ENCODE measurements around the gene TAS2R40. TPM values are rescaled to one million over a fixed set of nuclear protein-coding genes. Genes with fewer than 3 reads are reported as not detected.

Gene TAS2R40
- total RNA-seq, 1 donor from 2014 or later, result not detected

DNA sequence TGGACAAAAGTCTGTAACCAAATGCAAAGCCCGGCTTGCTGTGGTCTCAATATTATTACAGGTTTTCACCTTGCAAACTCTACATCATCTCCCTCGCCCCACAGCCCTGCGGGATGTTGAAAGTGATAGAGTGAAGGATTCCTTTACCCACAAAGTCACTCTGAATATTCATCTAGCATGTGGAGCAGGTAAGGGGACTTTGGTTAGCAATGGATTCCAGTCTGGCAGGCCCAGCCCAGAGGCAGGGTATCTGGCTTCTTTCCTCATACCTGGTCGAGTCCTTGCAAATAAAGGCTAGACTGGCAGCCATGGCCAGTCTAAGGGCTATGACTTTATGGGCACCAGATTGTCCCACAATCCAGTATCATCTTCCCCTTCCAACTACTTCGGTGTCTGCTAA is 3.2 kb downstream of the TAS2R40 start:
- no peak for DNase-seq

GRCh38 chr7:143227806-143228205 is 6.0 kb downstream of the TAS2R40 start:
- no peak for DNase-seq

DNA sequence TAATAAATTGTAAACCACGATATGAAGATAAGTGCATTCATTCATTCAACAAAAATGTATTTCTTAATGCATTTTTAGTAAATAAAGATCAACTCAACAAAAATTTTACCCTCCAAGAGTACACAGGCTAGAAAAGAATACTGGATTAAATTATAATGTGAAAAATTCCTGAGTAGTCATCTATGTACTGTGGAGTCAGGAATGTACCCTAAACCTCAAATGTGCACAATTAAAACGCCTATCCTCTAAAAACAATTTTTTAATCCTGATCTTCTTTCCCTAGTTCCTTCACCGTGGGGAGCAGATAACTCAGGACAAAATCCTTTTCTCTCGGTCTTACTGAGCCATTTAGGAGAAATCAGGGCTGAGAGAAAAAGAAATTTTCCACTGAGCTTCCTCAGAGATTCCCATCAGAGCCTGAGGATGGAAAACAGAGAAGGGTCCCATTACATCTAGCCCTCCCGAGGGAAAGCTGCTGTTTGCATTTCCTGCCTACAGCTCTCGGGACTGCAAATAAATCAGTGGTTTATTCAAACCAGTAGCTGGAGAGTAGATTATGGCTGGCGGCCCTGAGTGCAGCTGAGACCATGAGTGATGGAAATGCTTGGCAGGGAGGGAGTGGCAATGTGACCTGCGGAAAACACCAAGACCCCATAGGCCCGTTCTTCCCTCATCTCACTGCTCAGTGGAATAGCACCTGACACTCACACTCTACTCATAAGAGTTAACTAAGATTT is 7.4 kb downstream of the TAS2R40 start:
- DNase-seq, result no peak

DNA sequence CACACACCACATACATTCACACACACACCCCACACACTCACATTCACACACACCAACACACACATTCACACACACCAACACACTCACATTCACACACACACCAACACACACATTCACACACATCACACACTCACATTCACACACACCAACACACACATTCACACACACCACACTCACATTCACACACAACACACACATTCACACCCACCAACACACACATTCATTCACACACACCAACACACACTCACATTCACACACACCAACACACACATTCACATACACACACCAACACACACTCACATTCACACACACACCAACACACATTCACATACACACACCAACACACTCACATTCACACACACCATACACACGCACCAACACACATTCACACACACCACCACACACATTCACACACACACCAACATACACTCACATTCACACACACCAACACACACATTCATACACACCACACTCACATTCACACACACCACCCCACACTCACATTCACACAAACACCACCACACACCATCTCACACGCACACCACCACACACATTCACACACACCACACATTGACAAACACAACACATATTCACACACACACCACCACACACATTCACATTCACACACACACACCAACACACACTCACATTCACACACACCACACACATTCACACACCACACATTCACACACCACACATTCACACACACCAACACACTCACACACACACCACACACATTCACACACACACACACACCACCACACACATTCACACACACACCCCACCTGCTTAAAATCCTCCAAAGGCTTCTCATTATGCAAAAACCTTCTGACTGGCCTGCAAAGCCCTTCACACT is 9.0 kb downstream of the TAS2R40 start:
- no peak for DNase-seq

- DNase-seq, result no peak
These were observed 12.1 kb downstream of the TAS2R40 start for GRCh38 chr7:143233816-143234532.

GRCh38 chr7:143234533-143234875 is 12.7 kb downstream of the TAS2R40 start:
- DNase-seq, result no peak

- DNase-seq, result no peak
These were observed 13.7 kb downstream of the TAS2R40 start for GRCh38 chr7:143235561-143235960.

DNA sequence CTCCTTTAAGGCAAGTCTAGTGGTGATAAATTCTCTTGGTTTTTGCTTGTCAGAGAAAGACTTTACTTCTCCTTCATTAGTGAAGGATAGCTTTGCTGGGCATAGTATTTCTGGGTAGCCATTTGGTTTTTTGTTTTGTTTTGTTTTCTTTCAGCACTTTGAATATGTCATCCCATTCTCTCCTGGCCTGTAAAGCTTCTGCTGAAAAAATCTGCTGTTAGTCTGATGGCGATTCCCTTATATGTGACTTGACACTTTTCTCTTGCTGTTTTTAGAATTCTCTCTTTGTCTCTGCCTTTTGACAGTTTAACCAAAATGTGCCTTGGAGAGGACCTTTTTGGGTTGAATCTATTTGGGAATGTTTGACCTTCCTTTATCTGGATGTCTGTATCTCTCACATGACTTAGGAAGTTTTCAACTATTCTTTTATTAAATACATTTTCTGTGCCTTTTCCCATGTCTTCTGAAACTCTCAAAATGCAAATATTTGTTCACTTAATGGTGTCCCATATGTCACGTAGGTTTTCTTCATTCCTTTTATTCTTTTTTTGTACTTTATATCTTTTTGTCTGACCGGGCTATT is 14.7 kb downstream of the TAS2R40 start:
- no peak for DNase-seq

DNA sequence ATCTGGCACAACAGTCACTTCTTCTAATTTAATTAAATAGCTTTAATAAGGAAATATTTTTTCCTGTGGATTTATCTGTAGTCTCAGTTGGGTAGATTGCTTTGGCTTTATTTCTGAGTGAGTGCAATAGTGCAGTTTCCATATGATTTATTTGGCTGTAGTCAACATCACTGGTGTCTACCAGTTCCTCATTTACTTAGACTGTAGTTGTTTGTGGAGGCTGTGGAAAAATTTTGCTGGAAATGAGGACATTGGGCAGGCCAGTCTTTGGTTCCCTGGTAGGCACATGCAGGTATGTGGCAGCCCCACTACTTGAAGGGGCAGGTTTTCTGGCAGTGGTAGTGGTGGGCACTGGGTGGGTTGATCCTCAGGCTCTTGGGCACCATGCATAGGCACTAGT is 15.5 kb downstream of the TAS2R40 start:
- DNase-seq, result no peak

DNA sequence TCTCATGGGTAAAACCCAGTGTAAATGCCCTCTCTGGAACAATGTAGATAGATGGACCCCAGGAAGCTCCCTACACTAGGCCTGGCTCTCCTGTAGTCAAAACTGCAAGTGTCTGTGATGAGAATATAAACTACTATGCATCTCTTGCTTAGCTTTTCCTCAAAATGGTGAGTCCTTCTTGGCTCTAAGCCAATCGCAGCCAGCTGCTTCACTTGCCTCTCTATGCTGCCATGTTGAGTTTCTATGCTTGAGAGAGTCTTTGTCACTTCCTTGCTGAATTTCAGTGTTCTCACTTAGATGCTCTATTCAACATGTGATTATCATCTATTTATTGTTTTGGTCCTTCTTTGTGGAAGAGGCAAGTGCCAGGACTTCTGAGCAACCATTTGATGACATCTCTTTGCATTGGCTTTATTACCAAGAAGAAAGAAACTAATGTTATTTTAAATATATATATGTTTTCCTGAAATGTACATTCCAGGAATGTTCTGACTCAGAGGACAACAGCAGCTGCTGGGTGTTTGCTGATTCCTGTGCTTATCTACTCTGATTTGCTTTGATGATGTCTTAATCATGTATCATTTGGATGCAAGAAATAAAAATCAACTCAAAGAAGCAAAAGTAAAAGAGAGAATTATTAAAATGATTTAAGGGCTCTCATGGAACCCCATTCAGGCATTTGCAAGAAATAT is 16.6 kb downstream of the TAS2R40 start:
- no peak for DNase-seq

GRCh38 chr7:143239813-143240212 is 18.0 kb downstream of the TAS2R40 start:
- no peak for DNase-seq

- DNase-seq, result peak; percentile 90
These were observed 18.7 kb downstream of the TAS2R40 start for GRCh38 chr7:143240291-143241168.

DNA sequence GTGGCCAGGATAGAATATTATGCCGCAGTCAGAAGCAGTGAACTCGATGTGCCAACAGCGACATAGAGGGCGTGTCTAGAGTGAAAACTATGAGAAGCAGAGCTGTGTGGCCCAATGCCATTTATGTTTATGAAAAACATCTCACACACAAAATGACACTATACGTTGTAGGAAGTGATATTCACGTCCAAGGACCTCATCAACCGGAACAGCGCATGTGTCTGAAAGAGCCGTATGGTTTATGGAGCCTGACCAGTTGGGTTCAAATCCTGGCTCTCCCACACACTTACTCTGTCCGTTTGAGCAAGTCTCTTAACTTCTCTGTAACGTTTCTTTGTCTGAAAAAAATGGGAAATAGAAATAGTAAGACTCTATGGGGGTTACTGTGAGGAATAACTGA is 20.5 kb downstream of the TAS2R40 start:
- DNase-seq, result no peak

DNA sequence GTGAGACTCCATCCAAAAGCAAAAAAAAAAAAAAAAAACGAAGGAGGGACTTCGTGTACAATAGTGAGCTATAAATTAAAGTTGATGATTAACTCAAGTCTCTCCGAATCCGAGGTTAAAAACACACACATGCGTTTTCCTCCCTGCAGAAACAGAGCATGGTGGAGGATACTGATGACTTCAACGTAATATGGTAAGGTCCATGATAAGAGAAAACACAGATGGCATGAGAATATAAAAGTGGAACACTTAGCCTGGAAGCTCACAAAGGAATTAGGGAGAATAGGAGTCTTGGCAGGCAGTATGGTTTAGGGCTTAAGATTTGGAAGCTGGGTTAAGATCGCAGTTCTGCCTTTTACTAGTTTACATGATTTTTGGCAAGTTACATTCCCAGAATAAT is 21.3 kb downstream of the TAS2R40 start:
- no peak for DNase-seq

DNA sequence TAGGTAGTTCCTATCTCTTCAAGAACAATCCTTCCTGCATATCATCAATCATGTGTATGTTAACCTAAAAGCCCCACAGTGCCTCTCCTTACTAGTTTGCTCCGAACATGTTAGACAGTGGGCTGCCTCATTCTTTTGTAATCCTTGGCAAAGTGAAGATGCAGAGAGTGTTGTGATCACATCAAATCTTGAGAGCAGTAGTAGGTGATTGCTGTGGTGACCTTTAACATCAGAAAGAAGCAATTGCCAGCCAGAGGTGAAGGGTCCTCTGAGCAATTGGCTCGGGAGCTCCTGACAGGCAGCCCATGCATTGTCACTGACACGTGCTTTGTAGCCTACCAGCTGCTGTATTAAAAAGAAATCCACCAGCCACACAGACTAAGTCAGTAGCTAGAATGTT is 21.8 kb downstream of the TAS2R40 start:
- no peak for DNase-seq

- no peak for DNase-seq
These were observed 22.5 kb downstream of the TAS2R40 start for GRCh38 chr7:143244321-143244720.

DNA sequence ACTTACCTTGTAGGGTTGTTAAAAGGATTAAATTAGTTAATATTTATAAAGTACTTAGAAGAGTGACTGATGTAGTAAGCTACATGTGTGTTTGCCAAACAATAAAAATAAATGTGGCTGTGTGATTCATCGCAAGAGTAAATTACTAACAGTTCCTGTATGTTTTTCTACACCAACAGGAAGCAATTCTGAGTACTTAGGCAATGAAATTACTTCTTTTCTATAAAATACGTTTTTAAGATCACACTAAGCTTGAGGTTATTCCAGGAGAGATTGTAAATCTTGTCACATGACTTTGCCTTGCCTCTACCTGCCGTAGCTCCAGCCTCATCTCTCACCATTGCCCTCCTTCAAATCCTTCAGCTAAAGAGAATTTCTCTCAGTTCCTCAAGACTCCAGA is 23.3 kb downstream of the TAS2R40 start:
- DNase-seq, result peak; percentile 58

GRCh38 chr7:143247372-143247771 is 25.5 kb downstream of the TAS2R40 start:
- DNase-seq, result no peak

- DNase-seq, result no peak
These were observed 27.0 kb downstream of the TAS2R40 start for GRCh38 chr7:143248761-143249354.

DNA sequence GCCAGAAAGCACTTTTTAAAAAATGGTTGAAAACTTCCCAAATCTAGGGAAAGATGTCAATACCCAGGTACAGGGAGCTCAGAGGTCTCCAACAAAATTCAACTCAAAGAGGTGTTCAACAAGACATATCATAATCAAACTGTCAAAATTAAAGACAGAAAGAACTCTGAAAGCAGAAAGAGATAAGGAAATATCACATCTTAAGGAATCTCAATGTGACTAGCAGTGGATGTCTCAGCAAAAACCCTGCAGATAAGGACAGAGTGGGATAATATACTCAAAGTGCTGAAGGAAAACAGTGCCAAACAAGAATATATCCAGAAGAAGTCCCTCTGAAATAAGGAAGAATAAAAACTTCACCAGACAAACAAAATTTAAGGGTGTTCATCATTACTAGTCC is 28.4 kb downstream of the TAS2R40 start:
- no peak for DNase-seq

GRCh38 chr7:143250822-143251221 is 29.0 kb downstream of the TAS2R40 start:
- DNase-seq, result no peak

Data from dermis blood vessel endothelial cell (primary cell).